GM21381 (cell line): ENCODE results near the gene ZSCAN10.

Experiments used
- ATAC-seq: cut with Tn5 transposase; IDR thresholded peaks from one replicate; pipeline ENCODE4 v1.9.1; 2021; ENCODE audit warnings: mild to moderate bottlenecking, moderate library complexity; ENCODE audit not compliant: unreplicated experiment

ZSCAN10 gene

GRCh38 chr16:3134338-3135125 lies 35.4 kb upstream of the ZSCAN10 start, which contains the start of gene ZNF213:
Gene ZNF213 (plus strand): TSS chr16:3135029. CDS start chr16:3137281, 2,252 bp downstream.
- peak; percentile 90 for ATAC-seq

DNA sequence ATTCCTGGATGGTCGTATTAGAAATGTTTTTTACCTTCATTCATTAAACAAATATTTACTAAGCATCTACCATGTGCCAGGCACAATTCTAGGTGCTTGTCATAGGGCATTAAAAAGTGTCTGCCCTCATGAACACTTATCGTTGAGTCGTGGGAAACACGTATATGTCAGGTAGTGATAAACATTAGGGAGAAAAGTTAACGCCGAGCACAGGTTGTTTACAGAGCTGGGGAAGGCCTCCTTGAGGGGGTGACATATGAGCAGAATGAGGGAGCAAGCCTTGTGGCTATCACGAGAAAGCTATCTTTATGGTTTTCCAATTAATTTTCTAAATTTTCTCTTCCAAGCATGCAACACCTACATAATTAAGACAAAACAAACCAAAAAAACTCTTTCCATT lies 34.8 kb upstream of the ZSCAN10 start:
- no peak for ATAC-seq

DNA sequence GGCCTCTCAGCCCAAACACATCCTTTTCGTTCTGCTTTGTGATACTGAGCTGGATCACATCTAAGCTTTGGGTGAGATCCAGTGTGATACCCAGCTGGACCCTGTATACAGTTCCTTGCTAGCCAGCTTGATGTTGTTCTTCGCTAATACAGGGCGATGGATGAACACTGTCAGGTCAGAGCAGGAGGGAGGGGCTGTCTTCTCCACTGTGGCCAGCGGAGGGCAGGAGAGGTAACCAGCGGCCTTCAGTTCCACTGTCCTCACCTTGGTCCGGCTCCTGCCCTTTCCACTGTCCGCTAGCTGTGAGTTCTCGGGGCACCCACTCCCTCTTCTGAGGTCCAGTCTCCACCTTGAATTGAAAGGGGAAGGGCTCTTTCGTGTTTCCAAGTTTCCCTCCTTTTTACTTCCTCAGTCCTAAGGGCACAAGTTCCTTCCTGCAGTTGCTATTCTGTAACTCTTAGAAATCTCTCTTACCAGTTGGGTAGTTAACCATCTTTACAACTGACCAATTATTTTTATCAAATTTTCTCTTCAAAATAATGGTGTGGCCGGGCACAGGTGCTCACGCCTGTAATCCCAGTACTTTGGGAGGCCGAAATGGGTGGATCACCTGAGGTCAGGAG lies 32.8 kb upstream of the ZSCAN10 start:
- no peak for ATAC-seq

GRCh38 chr16:3129137-3130131 lies 30.3 kb upstream of the ZSCAN10 start:
- peak; percentile 45 for ATAC-seq

- no peak for ATAC-seq
These were observed 28.7 kb upstream of the ZSCAN10 start for GRCh38 chr16:3127745-3128144.

- peak; percentile 91 for ATAC-seq
These were observed 25.1 kb upstream of the ZSCAN10 start for GRCh38 chr16:3123986-3124886.

DNA sequence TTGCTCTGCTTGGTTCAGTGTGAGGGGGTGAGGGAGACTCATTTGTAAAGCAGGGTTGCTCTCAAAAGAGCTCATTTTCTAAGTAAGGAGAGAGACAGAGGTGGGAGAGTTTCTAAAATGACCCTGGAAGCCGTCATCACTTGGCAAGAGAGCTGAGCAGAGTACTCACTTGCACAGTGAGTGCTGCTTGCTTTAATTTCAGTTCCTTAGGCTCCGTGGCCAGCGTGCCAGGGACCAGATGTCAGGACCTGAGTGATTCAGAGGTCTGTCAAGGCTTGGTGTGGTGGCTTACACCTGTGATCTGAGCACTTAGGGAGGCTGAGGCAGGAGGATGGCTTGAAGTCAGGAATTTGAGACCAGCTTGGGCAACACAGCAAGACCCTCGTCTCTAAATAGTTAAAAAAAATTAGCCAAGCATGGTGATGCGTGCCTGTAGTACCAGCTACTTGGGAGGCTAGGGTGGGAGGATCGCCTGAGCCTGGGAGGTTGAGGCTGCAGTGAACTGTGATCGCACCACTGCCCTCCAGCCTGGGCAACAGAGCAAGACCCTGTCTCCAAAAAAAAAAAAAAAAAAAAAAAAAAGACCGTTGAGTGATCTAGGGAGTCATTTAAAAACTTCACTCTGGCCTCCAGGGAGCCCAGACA lies 24.0 kb upstream of the ZSCAN10 start:
- no peak for ATAC-seq

GRCh38 chr16:3121851-3122467 lies 22.9 kb upstream of the ZSCAN10 start:
- ATAC-seq, result no peak

GRCh38 chr16:3120435-3120834 lies 21.3 kb upstream of the ZSCAN10 start:
- no peak for ATAC-seq

DNA sequence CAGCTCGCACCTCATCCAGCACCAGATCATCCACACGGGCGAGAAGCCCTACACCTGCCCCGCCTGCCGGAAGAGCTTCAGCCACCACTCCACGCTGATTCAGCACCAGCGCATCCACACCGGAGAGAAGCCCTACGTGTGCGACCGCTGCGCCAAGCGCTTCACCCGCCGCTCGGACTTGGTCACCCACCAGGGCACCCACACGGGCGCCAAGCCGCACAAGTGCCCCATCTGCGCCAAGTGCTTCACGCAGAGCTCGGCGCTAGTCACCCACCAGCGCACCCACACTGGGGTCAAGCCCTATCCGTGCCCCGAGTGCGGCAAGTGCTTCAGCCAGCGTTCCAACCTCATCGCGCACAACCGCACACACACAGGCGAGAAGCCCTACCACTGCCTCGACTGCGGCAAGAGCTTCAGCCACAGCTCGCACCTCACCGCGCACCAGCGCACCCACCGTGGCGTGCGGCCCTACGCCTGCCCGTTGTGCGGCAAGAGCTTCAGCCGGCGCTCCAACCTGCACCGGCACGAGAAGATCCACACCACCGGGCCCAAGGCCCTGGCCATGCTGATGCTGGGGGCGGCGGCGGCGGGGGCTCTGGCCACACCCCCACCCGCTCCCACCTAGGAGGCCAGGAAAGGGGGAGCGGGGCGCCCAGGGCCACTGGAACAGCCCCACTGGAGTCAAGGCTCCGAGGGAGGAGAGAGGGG lies 20.8 kb upstream of the ZSCAN10 start:
- no peak for ATAC-seq

- ATAC-seq, result no peak
These were observed 20.2 kb upstream of the ZSCAN10 start for GRCh38 chr16:3119286-3119685.

- no peak for ATAC-seq
These were observed 19.8 kb upstream of the ZSCAN10 start for GRCh38 chr16:3118846-3119245.

GRCh38 chr16:3118204-3118790 lies 19.2 kb upstream of the ZSCAN10 start:
- ATAC-seq, result no peak

GRCh38 chr16:3115561-3115960 lies 16.5 kb upstream of the ZSCAN10 start:
- no peak for ATAC-seq

DNA sequence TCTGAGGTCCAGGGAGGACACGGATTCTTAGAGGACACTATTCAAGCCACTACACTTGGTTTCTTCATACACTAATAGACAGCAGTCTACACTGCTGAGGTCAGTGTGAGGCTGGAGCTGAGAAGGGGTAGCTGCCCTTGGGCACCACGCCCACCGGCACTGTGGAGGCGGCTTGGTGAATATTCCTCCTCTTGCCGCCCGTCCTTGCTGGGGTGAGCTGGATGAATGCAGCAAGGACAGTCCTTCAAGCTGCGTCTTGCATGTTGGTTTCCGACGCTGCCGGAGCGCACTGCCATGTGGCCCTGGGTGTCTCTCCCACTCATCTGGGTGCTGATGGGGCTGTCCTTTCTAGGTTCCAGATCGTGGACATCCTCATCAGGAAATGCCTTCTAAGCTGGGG lies 15.9 kb upstream of the ZSCAN10 start:
- ATAC-seq, result no peak

GRCh38 chr16:3113765-3114479 lies 14.8 kb upstream of the ZSCAN10 start:
- ATAC-seq, result no peak

DNA sequence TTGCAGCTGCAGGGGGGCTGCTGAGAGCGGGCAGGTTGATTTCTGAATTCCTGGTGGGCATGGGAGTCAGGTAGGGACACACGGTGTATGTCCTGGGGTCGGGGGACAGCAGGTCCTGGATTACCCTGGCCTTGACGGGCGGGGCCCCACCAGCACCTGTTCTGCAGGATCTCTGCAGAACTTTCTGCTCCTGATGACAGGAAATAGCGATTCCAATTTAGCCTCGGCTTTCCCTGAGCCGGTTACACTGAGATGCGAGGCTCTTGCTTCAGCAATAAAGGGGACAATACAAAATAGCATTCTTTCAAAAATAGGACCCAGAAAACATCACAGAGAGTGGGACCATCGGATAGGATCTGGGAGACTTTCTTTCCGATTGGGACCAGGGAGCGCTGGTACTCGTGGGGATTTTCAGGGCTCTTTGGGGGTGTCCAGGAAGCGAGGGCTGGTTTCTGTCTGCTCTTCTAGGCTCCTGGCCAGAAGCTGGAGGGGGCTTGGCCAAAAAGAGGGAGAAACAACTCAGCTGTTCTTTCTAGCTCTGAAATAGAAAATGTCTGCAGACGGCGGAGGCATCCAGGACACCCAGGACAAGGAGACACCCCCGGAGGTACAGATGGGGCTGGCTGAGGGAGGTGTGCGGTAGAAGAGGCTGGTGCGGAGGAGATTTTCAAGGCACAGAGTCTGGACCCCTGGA lies 13.9 kb upstream of the ZSCAN10 start:
- no peak for ATAC-seq
